ENCODE data around the gene PIGS.

DNA sequence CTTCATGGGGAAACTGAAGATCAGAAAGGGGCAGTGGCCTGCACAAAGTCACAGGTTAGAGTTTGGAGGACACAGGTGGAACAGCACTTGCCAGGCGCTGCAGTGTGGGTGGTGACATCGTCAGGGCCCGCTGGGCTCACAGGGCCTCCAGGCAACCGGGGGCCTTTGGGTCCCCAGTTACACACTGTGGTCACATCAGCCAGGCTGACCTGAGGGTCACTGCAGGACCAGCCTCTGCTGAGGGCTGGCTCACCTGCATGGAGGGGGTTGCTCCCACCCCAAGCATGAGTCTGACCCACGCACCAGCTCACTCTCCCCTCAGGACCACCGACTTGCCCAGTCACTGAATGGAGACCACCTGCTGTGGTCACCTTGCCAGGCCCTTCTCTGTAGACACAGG is 48.1 kb downstream of the PIGS start:
- TF ChIP-seq, protein P1, sequence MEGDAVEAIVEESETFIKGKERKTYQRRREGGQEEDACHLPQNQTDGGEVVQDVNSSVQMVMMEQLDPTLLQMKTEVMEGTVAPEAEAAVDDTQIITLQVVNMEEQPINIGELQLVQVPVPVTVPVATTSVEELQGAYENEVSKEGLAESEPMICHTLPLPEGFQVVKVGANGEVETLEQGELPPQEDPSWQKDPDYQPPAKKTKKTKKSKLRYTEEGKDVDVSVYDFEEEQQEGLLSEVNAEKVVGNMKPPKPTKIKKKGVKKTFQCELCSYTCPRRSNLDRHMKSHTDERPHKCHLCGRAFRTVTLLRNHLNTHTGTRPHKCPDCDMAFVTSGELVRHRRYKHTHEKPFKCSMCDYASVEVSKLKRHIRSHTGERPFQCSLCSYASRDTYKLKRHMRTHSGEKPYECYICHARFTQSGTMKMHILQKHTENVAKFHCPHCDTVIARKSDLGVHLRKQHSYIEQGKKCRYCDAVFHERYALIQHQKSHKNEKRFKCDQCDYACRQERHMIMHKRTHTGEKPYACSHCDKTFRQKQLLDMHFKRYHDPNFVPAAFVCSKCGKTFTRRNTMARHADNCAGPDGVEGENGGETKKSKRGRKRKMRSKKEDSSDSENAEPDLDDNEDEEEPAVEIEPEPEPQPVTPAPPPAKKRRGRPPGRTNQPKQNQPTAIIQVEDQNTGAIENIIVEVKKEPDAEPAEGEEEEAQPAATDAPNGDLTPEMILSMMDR (IDR thresholded peaks at IDR 0.05; ENCODE audit: extremely low read depth in 1 of 2, insufficient read depth in 1 of 2, low read depth in 1 of 2, low read length in 2 of 2), result no peak
- no peak for TF ChIP-seq POLR2A (IDR thresholded peaks at IDR 0.05; ENCODE audit: low read depth, low read length)

Data from endothelial cell of umbilical vein (primary cell).